Liver (tissue), 9 donors: ENCODE results near the gene COQ9. TPM values are rescaled to one million over a fixed set of nuclear protein-coding genes. Genes with fewer than 3 reads are reported as not detected.

Experiments
- DNase-seq: peaks from one replicate; pipeline ENCODE4 v3.0.0-alpha.2; 2017; ENCODE audit warnings: low spot score
- H3K27ac ChIP-seq, 2 donors: one replicate each; pipeline ENCODE4 v1.7.0; 2013; ENCODE audit warnings: inconsistent platforms in 2 of 2, low read length in 2 of 2, control low read depth in 1 of 2, low read depth in 1 of 2, mild to moderate bottlenecking in 1 of 2
- H3K27me3 ChIP-seq, 4 donors: one replicate each; pipeline versions ENCODE4 v1.6.1 to v1.7.0; 2013; ENCODE audit warnings: low read length in 3 of 4, inconsistent platforms in 1 of 4, mild to moderate bottlenecking in 1 of 4, moderate library complexity in 1 of 4; ENCODE audit not compliant: control insufficient read depth in 4 of 4, insufficient read depth in 4 of 4
- H3K36me3 ChIP-seq, 4 donors: one replicate each; pipeline versions ENCODE4 v1.6.1 to v1.7.0; 2013; ENCODE audit warnings: low read length in 3 of 4, mild to moderate bottlenecking in 3 of 4, low read depth in 1 of 4, moderate library complexity in 1 of 4; ENCODE audit not compliant: control insufficient read depth in 4 of 4, insufficient read depth in 3 of 4
- H3K4me1 ChIP-seq, 4 donors: one replicate each; pipeline versions ENCODE4 v1.6.1 to v1.7.0; 2013; ENCODE audit warnings: low read length in 3 of 4, mild to moderate bottlenecking in 3 of 4, moderate library complexity in 1 of 4; ENCODE audit not compliant: control insufficient read depth in 4 of 4, insufficient read depth in 4 of 4
- H3K4me3 ChIP-seq, 3 donors: one replicate each; pipeline versions ENCODE4 v1.6.1 to v1.7.0; 2013; ENCODE audit warnings: low read length in 3 of 3, control low read depth in 1 of 3, low read depth in 1 of 3, mild to moderate bottlenecking in 1 of 3
- H3K9ac ChIP-seq, 2 donors: one replicate each; pipeline ENCODE4 v1.7.0; 2013; ENCODE audit warnings: low read length in 2 of 2, mild to moderate bottlenecking in 2 of 2, moderate library complexity in 2 of 2, control low read depth in 1 of 2, low read depth in 1 of 2
- H3K9me3 ChIP-seq, 4 donors: one replicate each; pipeline versions ENCODE4 v1.6.1 to v1.7.0; 2013; ENCODE audit warnings: low read length in 3 of 4; ENCODE audit not compliant: control insufficient read depth in 4 of 4
- ATF3 ChIP-seq: IDR thresholded peaks from 2 replicates; pipeline ENCODE4 v1.6.1; 2016; ENCODE audit warnings: antibody characterized with exemption
- CTCF ChIP-seq: fragments of 150-350 bp; IDR thresholded peaks from 2 replicates; pipeline ENCODE4 v1.5.1; 2017; ENCODE audit warnings: improper control_type of control experiment, low read depth, low read length; ENCODE audit not compliant: missing input control
- EGR1 ChIP-seq, 2 donors: IDR thresholded peaks; 2 replicates each; pipeline ENCODE4 v1.6.1; 2016 to 2018; ENCODE audit warnings: antibody characterized with exemption in 2 of 2, low read depth in 2 of 2
- FOXA2 ChIP-seq: IDR thresholded peaks from 2 replicates; pipeline ENCODE4 v1.6.1; 2016; ENCODE audit warnings: antibody characterized with exemption
- GABPA ChIP-seq, 2 donors: IDR thresholded peaks in 1 of 2; conservative IDR thresholded peaks in 1 of 2; 2 replicates each; pipeline ENCODE4 v1.6.1; 2016; ENCODE audit warnings: antibody characterized with exemption in 2 of 2, mild to moderate bottlenecking in 1 of 2, moderate library complexity in 1 of 2
- HNF4A ChIP-seq, 2 donors: conservative IDR thresholded peaks; 2 replicates each; pipeline ENCODE4 v1.6.1; 2016; ENCODE audit warnings: antibody characterized with exemption in 2 of 2, mild to moderate bottlenecking in 2 of 2
- HNF4G ChIP-seq: IDR thresholded peaks from 2 replicates; pipeline ENCODE4 v1.6.1; 2016; ENCODE audit warnings: antibody characterized with exemption
- JUND ChIP-seq, 2 donors: IDR thresholded peaks; 2 replicates each; pipeline ENCODE4 v1.6.1; 2016; ENCODE audit warnings: antibody characterized with exemption in 2 of 2
- MAX ChIP-seq: IDR thresholded peaks from 2 replicates; pipeline ENCODE4 v1.6.1; 2016; ENCODE audit warnings: antibody characterized with exemption
- NR2F2 ChIP-seq: IDR thresholded peaks from 2 replicates; pipeline ENCODE4 v1.6.1; 2016; ENCODE audit warnings: antibody characterized with exemption
- RAD21 ChIP-seq, 2 donors: IDR thresholded peaks; 2 replicates each; pipeline ENCODE4 v1.6.1; 2016; ENCODE audit warnings: antibody characterized with exemption in 2 of 2, mild to moderate bottlenecking in 2 of 2
- REST ChIP-seq: IDR thresholded peaks from 2 replicates; pipeline ENCODE4 v1.6.1; 2016; ENCODE audit warnings: antibody characterized with exemption, mild to moderate bottlenecking
- RXRA ChIP-seq, 2 donors: IDR thresholded peaks; 2 replicates each; pipeline ENCODE4 v1.6.1; 2017 to 2018; ENCODE audit warnings: antibody characterized with exemption in 2 of 2, mild to moderate bottlenecking in 1 of 2
- SP1 ChIP-seq: IDR thresholded peaks from 2 replicates; pipeline ENCODE4 v1.6.1; 2018; ENCODE audit warnings: antibody characterized with exemption, mild to moderate bottlenecking
- TAF1 ChIP-seq: conservative IDR thresholded peaks from 2 replicates; pipeline ENCODE4 v1.6.1; 2016; ENCODE audit warnings: antibody characterized with exemption, mild to moderate bottlenecking
- YY1 ChIP-seq: IDR thresholded peaks from 2 replicates; pipeline ENCODE4 v1.6.1; 2016; ENCODE audit warnings: antibody characterized with exemption, mild to moderate bottlenecking
- ZBTB33 ChIP-seq: IDR thresholded peaks from 2 replicates; pipeline ENCODE4 v1.6.1; 2016; ENCODE audit warnings: antibody characterized with exemption
- whole genome bisulfite sequencing: extraction: QIAGEN DNeasy Blood & Tissue Kit; methylation state at CpG from one replicate; pipeline ENCODE4 v1.1.7; 2013; 5-methylcytosine and 5-hydroxymethylcytosine counted together
- polyA plus RNA-seq, 2 donors: library from polyadenylated mRNA; stranded (reverse) in 1 of 2; unstranded in 1 of 2; fragments of 200-250 nt in 1 of 2; fragments of >200 nt in 1 of 2; fragmentation: Nextera tagmentation in 1 of 2; extraction: Ambion mirVana in 1 of 2; gene quantifications; one replicate each; pipeline versions ENCODE4 v1.2.1 to v1.2.3, GENCODE V29; 2013 to 2015
- total RNA-seq, 2 donors: library from RNA; depleted of rRNA; stranded (reverse); fragments of >200 nt; gene quantifications; one replicate each; pipeline ENCODE4 v1.2.3, GENCODE V29; 2014
- donor health status: healthy.
- donor health status: healthy.
- donor health status: healthy.
- donor health status: healthy.
- donor health status: healthy.

Gene COQ9
- total and polyA plus RNA-seq, 4 donors, result 21.0 to 81.5 (median 58.0) TPM

GRCh38 chr16:57427307-57427706 lies 20.0 kb upstream of the COQ9 start:
- Histone ChIP-seq H3K9me3 (no peaks in the 10 kb centered on the region), H3K9ac (no peak overlapping the region), H3K36me3 (peaks cover 18 to 41% (median 30%) of the 10 kb centered on the region in 4 donors), H3K4me3 (no peak overlapping the region), H3K27me3 (no peaks in the 10 kb centered on the region), H3K4me1 (no peaks in the 10 kb centered on the region), H3K27ac (no peak overlapping the region)
- no peak for DNase-seq
- 93% methylated on average over 8 of the region's 8 CpGs for WGBS
- TF ChIP-seq HNF4G, result no peak
- no peak for TF ChIP-seq MAX
- no peak for TF ChIP-seq REST
- TF ChIP-seq SP1, result no peak
- TF ChIP-seq HNF4A (conservative IDR thresholded peaks at IDR 0.05), result no peak
- TF ChIP-seq ATF3, result no peak
- TF ChIP-seq ZBTB33, result no peak
- no peak for TF ChIP-seq JUND (IDR thresholded peaks at IDR 0.05)
- no peak for TF ChIP-seq YY1
- no peak for TF ChIP-seq RAD21 (IDR thresholded peaks at IDR 0.05)
- no peak for TF ChIP-seq NR2F2
- no peak for TF ChIP-seq TAF1

- H3K27me3 ChIP-seq, result no peaks in the 10 kb centered on the region
- H3K36me3 ChIP-seq, result peaks cover 18 to 46% (median 35%) of the 10 kb centered on the region in 4 donors
- no peak overlapping the region for H3K4me3 ChIP-seq
- H3K9me3 ChIP-seq, result no peaks in the 10 kb centered on the region
- H3K4me1 ChIP-seq, result peaks cover 0 to 2% (median under 1%) of the 10 kb centered on the region in 4 donors
- H3K9ac ChIP-seq, result no peak overlapping the region
- no peak for DNase-seq
- no peak overlapping the region for H3K27ac ChIP-seq
- TF ChIP-seq RXRA (IDR thresholded peaks at IDR 0.05) (no peak), ZBTB33 (no peak), JUND (IDR thresholded peaks at IDR 0.05) (no peak), GABPA (IDR thresholded peaks at IDR 0.05 in 1 of 2, conservative IDR thresholded peaks at IDR 0.05 in 1 of 2) (no peak), HNF4G (no peak), EGR1 (IDR thresholded peaks at IDR 0.05; ENCODE audit: low read depth in 2 of 2) (no peak), REST (no peak), CTCF (no peak), ATF3 (no peak), HNF4A (conservative IDR thresholded peaks at IDR 0.05) (no peak), FOXA2 (no peak), TAF1 (no peak), YY1 (no peak), NR2F2 (no peak), MAX (no peak), SP1 (no peak), RAD21 (IDR thresholded peaks at IDR 0.05) (no peak)
These were observed 19.5 kb upstream of the COQ9 start for GRCh38 chr16:57427824-57428223.
